HG03565 (cell line): ENCODE results near the gene U2AF2.
A peak's percentile ranks its signal among the peaks of the same experiment; 100 is the strongest.

Source experiments
- ATAC-seq: cut with Tn5 transposase; IDR thresholded peaks from one replicate; pipeline ENCODE4 v1.9.1; 2021; ENCODE audit warnings: mild to moderate bottlenecking, moderate library complexity; ENCODE audit not compliant: unreplicated experiment

Gene U2AF2

GRCh38 chr19:55654868-55655647 lies at the start of gene U2AF2:
U2AF2 (plus strand) TSS chr19:55655035; CDS start chr19:55655105, 70 bp downstream.
- ATAC-seq, result peak; percentile 22

- ATAC-seq, result peak; percentile 51
Observed at GRCh38 chr19:55605207-55605636, 49.6 kb upstream of the U2AF2 start.

GRCh38 chr19:55605637-55606470 lies 49.0 kb upstream of the U2AF2 start, which contains the start of gene ZNF865:
ZNF865 (plus strand) TSS chr19:55605647; CDS start chr19:55613619, 7,972 bp downstream.
- no peak for ATAC-seq

- ATAC-seq, result no peak
Observed at GRCh38 chr19:55606471-55606787, 48.4 kb upstream of the U2AF2 start.

GRCh38 chr19:55606817-55607216 lies 48.0 kb upstream of the U2AF2 start:
- ATAC-seq, result no peak

- ATAC-seq, result no peak
Observed at GRCh38 chr19:55609326-55609725, 45.5 kb upstream of the U2AF2 start.

GRCh38 chr19:55611300-55611982 lies 43.4 kb upstream of the U2AF2 start:
- ATAC-seq, result no peak

- no peak for ATAC-seq
Observed at GRCh38 chr19:55611983-55612645, 42.7 kb upstream of the U2AF2 start.

- ATAC-seq, result no peak
Observed at GRCh38 chr19:55613396-55613795, 41.4 kb upstream of the U2AF2 start.

- no peak for ATAC-seq
Observed at GRCh38 chr19:55613930-55614710, 40.7 kb upstream of the U2AF2 start.

GRCh38 chr19:55614711-55615542 lies 39.9 kb upstream of the U2AF2 start:
- ATAC-seq, result no peak

- ATAC-seq, result no peak
Observed at GRCh38 chr19:55615543-55616394, 39.1 kb upstream of the U2AF2 start.

GRCh38 chr19:55616395-55616875 lies 38.4 kb upstream of the U2AF2 start:
- ATAC-seq, result no peak

GRCh38 chr19:55617426-55617825 lies 37.4 kb upstream of the U2AF2 start:
- ATAC-seq, result no peak

GRCh38 chr19:55618426-55618825 lies 36.4 kb upstream of the U2AF2 start:
- no peak for ATAC-seq

GRCh38 chr19:55619286-55619685 lies 35.5 kb upstream of the U2AF2 start:
- ATAC-seq, result no peak

- ATAC-seq, result no peak
Observed at GRCh38 chr19:55620410-55621204, 34.2 kb upstream of the U2AF2 start.
